Thyroid gland (tissue), 4 donors: ENCODE data around the gene S1PR4.

ENCODE experiments used
- POLR2A ChIP-seq, 2 donors: fragments of 450-650 bp; IDR thresholded peaks; one replicate each; pipeline ENCODE4 v1.6.1; 2017; ENCODE audit warnings: antibody characterized with exemption in 2 of 2, mild to moderate bottlenecking in 2 of 2, moderate library complexity in 1 of 2
- TF ChIP-seq, protein P1 (sequence below), 6 experiments: fragments of 200-600 bp in 3 of 6; fragments of 450-650 bp in 3 of 6; sonication (generic) in 3 of 6; IDR thresholded peaks; one replicate each; pipeline ENCODE4 v1.5.1; 2016 to 2019; ENCODE audit warnings: antibody characterized with exemption in 6 of 6, mild to moderate bottlenecking in 2 of 6, inconsistent platforms in 1 of 6, moderate library complexity in 1 of 6

DNA sequence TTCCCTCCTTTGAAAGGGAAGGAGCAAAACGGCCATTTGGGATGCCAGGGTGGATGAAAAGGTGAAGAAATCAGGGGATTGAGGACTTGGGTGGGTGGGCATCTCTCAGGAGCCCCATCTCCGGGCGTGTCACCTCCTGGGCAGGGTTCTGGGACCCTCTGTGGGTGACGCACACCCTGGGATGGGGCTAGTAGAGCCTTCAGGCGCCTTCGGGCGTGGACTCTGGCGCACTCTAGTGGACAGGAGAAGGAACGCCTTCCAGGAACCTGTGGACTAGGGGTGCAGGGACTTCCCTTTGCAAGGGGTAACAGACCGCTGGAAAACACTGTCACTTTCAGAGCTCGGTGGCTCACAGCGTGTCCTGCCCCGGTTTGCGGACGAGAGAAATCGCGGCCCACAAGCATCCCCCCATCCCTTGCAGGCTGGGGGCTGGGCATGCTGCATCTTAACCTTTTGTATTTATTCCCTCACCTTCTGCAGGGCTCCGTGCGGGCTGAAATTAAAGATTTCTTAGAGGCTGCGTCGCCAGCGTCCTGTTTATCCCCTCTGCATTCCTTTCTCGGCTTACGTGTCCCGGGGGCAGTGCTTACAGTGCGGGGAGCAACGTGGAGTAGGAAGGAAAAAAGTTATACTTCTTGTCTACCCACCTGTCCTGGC is 15.2 kb upstream of the S1PR4 start:
- TF ChIP-seq, protein P1, sequence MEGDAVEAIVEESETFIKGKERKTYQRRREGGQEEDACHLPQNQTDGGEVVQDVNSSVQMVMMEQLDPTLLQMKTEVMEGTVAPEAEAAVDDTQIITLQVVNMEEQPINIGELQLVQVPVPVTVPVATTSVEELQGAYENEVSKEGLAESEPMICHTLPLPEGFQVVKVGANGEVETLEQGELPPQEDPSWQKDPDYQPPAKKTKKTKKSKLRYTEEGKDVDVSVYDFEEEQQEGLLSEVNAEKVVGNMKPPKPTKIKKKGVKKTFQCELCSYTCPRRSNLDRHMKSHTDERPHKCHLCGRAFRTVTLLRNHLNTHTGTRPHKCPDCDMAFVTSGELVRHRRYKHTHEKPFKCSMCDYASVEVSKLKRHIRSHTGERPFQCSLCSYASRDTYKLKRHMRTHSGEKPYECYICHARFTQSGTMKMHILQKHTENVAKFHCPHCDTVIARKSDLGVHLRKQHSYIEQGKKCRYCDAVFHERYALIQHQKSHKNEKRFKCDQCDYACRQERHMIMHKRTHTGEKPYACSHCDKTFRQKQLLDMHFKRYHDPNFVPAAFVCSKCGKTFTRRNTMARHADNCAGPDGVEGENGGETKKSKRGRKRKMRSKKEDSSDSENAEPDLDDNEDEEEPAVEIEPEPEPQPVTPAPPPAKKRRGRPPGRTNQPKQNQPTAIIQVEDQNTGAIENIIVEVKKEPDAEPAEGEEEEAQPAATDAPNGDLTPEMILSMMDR (IDR thresholded peaks at IDR 0.05), result peak; percentile 77 to 97 (median 86)
- no peak for TF ChIP-seq POLR2A (IDR thresholded peaks at IDR 0.05)
